Gastrocnemius medialis (tissue), 4 donors: Measurements from ENCODE around the gene PLCG2. TPM values are rescaled to one million over a fixed set of nuclear protein-coding genes. Genes with fewer than 3 reads are reported as not detected.

Experiments used
- ATAC-seq, 2 donors: fragments of 150-250 bp; one replicate each; pipeline ENCODE4 v1.9.1; 2016
- DNase-seq, 2 donors: peaks; one replicate each; pipeline ENCODE4 v3.0.0-alpha.2; 2019
- H3K27ac ChIP-seq, 4 donors: fragments of 200-600 bp; sonication (generic); 1 replicate in 1 of 4; 2 replicates in 3 of 4; pipeline ENCODE4 v1.5.1; 2016 to 2018; ENCODE audit warnings: mild to moderate bottlenecking in 2 of 4, moderate library complexity in 1 of 4
- H3K27me3 ChIP-seq, 3 donors: fragments of 200-600 bp; sonication (generic) in 2 of 3; 1 replicate in 1 of 3; 2 replicates in 2 of 3; pipeline versions ENCODE4 v1.5.1 to v1.6.0; 2016 to 2019; ENCODE audit warnings: mild to moderate bottlenecking in 1 of 3, moderate library complexity in 1 of 3
- H3K36me3 ChIP-seq, 2 donors: fragments of 200-600 bp; sonication (generic) in 1 of 2; one replicate each; pipeline ENCODE4 v1.5.1; 2017 to 2018
- H3K4me1 ChIP-seq, 2 donors: fragments of 200-600 bp; sonication (generic) in 1 of 2; one replicate each; pipeline ENCODE4 v1.5.1; 2016 to 2017; ENCODE audit warnings: mild to moderate bottlenecking in 2 of 2
- H3K4me3 ChIP-seq, 4 donors: fragments of 200-600 bp; sonication (generic) in 3 of 4; 1 replicate in 1 of 4; 2 replicates in 3 of 4; pipeline ENCODE4 v1.5.1; 2016 to 2019; ENCODE audit warnings: mild to moderate bottlenecking in 2 of 4
- H3K9me3 ChIP-seq, 3 donors: fragments of 200-600 bp; sonication (generic) in 2 of 3; 1 replicate in 1 of 3; 2 replicates in 2 of 3; pipeline ENCODE4 v1.5.1; 2016 to 2019
- POLR2A ChIP-seq, 2 donors: fragments of 450-650 bp; IDR thresholded peaks; one replicate each; pipeline ENCODE4 v1.6.1; 2017; ENCODE audit warnings: antibody characterized with exemption in 2 of 2, mild to moderate bottlenecking in 2 of 2, moderate library complexity in 2 of 2
- in situ Hi-C, 4 donors: fragments of 200-750 bp; cut with MboI; loops; one replicate each; pipeline versions ENCODE4 v1.15.0 to v1.8.0; 2017; ENCODE audit warnings: low sequenced_read_pairs in 4 of 4
- intact Hi-C: fragments of 100-400 bp; cut with DNase I; formaldehyde crosslinking; loops from one replicate; pipeline ENCODE4 v1.15.1; 2023; ENCODE audit warnings: low total_unique reads
- total RNA-seq, 4 donors: library from RNA; depleted of rRNA; stranded (reverse); fragments of >200 nt; gene quantifications; one replicate each; pipeline versions ENCODE4 v1.1.0 to v1.2.3, GENCODE V29; 2016
- TF ChIP-seq, protein P1 (sequence below), 5 experiments: fragments of 450-650 bp in 3 of 5; fragments of 200-600 bp in 2 of 5; sonication (generic) in 2 of 5; IDR thresholded peaks in 4 of 5; conservative IDR thresholded peaks in 1 of 5; 1 replicate in 4 of 5; 2 replicates in 1 of 5; pipeline ENCODE4 v1.5.1; 2016 to 2019; ENCODE audit warnings: antibody characterized with exemption in 5 of 5, mild to moderate bottlenecking in 3 of 5, moderate library complexity in 3 of 5

PLCG2 gene
- total RNA-seq, 4 donors from 2014 or later: 1.8 to 3.0 (median 2.1) TPM

DNA sequence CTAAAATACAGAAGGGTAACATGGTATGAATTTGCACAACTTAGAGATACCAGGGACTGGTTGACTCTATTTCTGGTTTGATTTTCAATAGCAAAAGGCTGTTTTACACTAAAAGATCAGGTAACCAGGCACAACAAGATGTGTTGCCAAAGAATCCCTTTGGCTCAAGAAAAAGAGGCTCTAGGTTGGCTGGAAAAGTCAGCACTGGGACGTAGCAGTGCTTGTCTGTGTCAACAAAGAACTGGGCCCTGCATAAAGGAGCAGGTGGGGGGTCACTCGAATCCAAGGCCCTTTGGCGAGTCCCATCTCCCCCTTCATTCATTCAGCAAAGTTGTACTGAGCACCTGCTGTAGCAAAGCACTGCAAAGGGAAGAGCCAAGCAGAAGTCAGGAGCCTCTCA lies 213.8 kb downstream of the PLCG2 start:
- H3K4me1 ChIP-seq: no peaks in the 10 kb centered on the region
- no peaks in the 10 kb centered on the region for H3K9me3 ChIP-seq
- intact Hi-C loops (no loop called here), in situ Hi-C loops (no loop called here)
- ATAC-seq (no peak), DNase-seq (no peak)
- no peak overlapping the region for H3K27ac ChIP-seq
- H3K27me3 ChIP-seq: no peaks in the 10 kb centered on the region
- H3K36me3 ChIP-seq: no peaks in the 10 kb centered on the region
- TF ChIP-seq, protein P1, sequence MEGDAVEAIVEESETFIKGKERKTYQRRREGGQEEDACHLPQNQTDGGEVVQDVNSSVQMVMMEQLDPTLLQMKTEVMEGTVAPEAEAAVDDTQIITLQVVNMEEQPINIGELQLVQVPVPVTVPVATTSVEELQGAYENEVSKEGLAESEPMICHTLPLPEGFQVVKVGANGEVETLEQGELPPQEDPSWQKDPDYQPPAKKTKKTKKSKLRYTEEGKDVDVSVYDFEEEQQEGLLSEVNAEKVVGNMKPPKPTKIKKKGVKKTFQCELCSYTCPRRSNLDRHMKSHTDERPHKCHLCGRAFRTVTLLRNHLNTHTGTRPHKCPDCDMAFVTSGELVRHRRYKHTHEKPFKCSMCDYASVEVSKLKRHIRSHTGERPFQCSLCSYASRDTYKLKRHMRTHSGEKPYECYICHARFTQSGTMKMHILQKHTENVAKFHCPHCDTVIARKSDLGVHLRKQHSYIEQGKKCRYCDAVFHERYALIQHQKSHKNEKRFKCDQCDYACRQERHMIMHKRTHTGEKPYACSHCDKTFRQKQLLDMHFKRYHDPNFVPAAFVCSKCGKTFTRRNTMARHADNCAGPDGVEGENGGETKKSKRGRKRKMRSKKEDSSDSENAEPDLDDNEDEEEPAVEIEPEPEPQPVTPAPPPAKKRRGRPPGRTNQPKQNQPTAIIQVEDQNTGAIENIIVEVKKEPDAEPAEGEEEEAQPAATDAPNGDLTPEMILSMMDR (IDR thresholded peaks at IDR 0.05 in 4 of 5, conservative IDR thresholded peaks at IDR 0.05 in 1 of 5): no peak
- no peak for TF ChIP-seq POLR2A (IDR thresholded peaks at IDR 0.05)
- H3K4me3 ChIP-seq: no peak overlapping the region

DNA sequence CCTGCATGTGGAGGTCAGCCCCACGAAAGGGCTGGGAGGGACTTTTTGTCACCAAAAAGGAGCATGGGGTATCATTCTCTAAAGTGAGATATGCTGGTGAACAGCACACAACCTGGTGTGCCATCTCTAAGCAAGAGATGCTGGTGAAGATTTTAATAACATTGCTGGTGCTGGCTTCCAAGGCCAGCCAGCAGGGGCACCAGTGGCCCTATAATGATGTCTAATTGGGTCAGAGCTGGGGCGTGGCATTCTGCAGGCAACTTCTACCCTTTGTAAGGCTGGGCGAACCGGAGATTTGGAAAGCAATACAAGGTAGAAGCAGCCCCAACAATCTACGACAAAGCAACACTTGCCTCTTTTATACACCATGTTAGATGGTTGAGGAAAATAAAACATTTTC lies 215.4 kb downstream of the PLCG2 start:
- Histone ChIP-seq H3K4me1 (no peaks in the 10 kb centered on the region), H3K27me3 (no peaks in the 10 kb centered on the region), H3K36me3 (no peaks in the 10 kb centered on the region), H3K27ac (no peak overlapping the region), H3K4me3 (no peak overlapping the region), H3K9me3 (no peaks in the 10 kb centered on the region)
- in situ Hi-C loops: no loop called here
- DNase-seq: no peak
- intact Hi-C loops: no loop called here
- no peak for TF ChIP-seq POLR2A (IDR thresholded peaks at IDR 0.05)
- TF ChIP-seq, protein P1 (IDR thresholded peaks at IDR 0.05 in 4 of 5, conservative IDR thresholded peaks at IDR 0.05 in 1 of 5): no peak
- no peak for ATAC-seq

DNA sequence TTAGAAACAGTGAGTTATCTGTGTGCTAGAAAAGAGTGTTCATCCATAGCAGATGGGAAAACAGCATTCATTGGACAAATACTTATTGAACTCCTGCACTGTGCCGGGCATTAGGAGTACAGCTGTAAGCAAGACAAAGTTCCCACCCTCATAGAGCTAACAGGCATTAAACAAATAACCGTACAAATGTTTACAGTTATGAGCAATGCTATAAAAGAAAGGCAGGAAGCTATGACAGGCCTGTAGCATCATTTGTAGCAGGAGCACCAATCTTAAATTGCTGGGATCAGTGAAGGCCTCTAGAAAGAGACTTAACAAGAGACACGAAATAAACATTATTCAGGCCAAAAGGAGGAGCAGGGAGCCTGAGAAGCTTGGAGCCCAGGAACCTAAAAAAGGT lies 216.6 kb downstream of the PLCG2 start:
- no peaks in the 10 kb centered on the region for H3K27me3 ChIP-seq
- DNase-seq: no peak
- H3K4me3 ChIP-seq: no peak overlapping the region
- intact Hi-C loops (no loop called here), in situ Hi-C loops (no loop called here)
- no peaks in the 10 kb centered on the region for H3K4me1 ChIP-seq
- no peak overlapping the region for H3K27ac ChIP-seq
- ATAC-seq: no peak
- TF ChIP-seq, protein P1 (IDR thresholded peaks at IDR 0.05 in 4 of 5, conservative IDR thresholded peaks at IDR 0.05 in 1 of 5): no peak
- TF ChIP-seq POLR2A (IDR thresholded peaks at IDR 0.05): no peak
- H3K9me3 ChIP-seq: no peaks in the 10 kb centered on the region
- no peaks in the 10 kb centered on the region for H3K36me3 ChIP-seq

DNA sequence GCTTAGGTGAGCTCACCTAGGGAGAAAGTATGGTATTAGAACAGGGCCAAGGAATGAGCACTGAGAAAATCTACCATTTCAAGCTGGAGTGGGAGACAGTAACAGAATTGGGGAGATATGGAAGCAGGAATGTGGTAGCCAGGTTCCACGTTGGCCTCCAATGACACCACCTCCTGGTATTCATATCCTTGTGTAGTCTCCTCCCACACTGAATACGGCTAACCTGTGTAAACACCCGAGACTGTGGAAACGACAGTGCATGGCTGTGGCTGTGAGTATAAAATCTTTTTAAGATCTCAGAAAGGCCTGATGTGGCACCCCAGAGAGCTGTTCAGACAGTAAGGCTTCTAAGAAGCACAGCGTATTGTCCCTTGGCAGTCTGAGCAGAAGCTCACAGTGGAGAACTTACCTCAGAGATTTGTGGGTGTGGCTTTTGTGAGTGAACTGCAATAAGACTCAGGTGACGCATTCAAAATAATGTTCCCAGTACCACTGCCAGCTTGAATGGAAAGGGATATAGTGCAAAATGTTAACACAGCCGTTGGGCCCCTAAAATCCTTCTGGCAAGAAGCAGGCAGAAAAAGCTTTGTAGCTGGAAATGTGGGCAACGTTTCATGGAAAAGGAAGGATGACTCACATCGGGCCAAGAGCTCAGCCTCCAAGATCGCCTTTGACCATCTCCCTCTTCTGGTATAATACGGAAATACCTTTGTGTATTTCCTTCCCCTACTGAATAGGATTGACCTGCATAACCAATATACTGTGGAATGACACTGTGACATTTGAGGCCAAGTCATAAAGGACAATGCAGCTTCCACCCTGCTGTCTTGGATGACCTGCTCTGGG lies 217.8 kb downstream of the PLCG2 start:
- Histone ChIP-seq H3K4me1 (no peaks in the 10 kb centered on the region), H3K27me3 (no peaks in the 10 kb centered on the region), H3K36me3 (no peaks in the 10 kb centered on the region), H3K4me3 (no peak overlapping the region), H3K9me3 (no peaks in the 10 kb centered on the region), H3K27ac (no peak overlapping the region)
- in situ Hi-C loops: no loop called here
- intact Hi-C loops: no loop called here
- no peak for DNase-seq
- TF ChIP-seq, protein P1 (IDR thresholded peaks at IDR 0.05 in 4 of 5, conservative IDR thresholded peaks at IDR 0.05 in 1 of 5): no peak
- TF ChIP-seq POLR2A (IDR thresholded peaks at IDR 0.05): no peak
- no peak for ATAC-seq
